TTC549 (cell line): ENCODE data around the gene PRRC2C.

Source experiments
- FAIRE-seq: peaks from 2 replicates; lab custom pipeline; 2012; peaks lifted over from hg19 to GRCh38; lab: Jason Lieb, UNC

Gene PRRC2C

DNA sequence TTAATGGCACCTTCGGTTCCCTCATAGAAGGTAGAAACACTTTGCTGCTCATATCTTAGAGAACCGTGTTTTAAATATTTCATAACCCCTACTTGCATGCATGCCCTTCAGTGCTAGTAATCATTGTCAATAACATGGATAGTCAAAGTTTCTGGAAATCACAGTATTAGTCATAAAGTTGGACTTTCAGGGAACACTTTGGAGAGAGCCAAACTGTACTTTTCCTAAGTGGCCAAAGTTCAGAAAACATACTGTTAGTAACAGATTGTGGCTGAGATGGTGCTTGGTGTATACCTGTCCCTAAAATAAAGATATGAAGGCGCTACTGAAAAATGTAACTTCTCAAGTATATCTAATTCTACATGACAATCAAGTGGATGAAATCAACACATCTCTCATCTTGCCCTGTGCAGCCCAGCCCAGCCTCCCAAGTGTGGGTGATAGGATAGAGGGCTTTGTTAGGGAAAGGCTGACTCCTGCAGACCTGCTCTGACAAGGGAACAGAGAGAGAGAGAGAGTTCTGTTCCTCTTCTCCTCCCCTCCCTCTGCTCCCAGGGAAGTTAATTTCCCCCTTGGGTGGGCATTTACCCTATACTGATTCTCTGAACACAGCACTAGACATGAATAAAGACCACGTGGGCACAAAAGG lies 152.7 kb downstream of the PRRC2C start:
- no peak for FAIRE-seq

- no peak for FAIRE-seq
Measured at GRCh38 chr1:171640225-171640624, 154.9 kb downstream of the PRRC2C start.

GRCh38 chr1:171641076-171641864 lies 155.9 kb downstream of the PRRC2C start:
- FAIRE-seq: no peak

GRCh38 chr1:171642197-171642596 lies 156.9 kb downstream of the PRRC2C start:
- no peak for FAIRE-seq
